Endothelial cell of umbilical vein (primary cell): Measurements from ENCODE around the gene APOC1. TPM values are rescaled to one million over a fixed set of nuclear protein-coding genes. Genes with fewer than 3 reads are reported as not detected.
A peak's percentile ranks its signal among the peaks of the same experiment; 100 is the strongest.

ENCODE experiments used
- BruUV-seq: library from RNA; stranded (reverse); fragments of 400-500 nt; replicated peaks from 2 replicates; lab custom pipeline; 2021; lab: Mats Ljungman, UMichigan
- CTCF ChIA-PET: fragments of 300-600, 350-600 bp; sonication (Branson Sonifier 250); formaldehyde crosslinking; loops from one replicate; lab custom pipeline; 2021; ENCODE audit warnings: antibody characterized with exemption, inconsistent platforms; lab: Charles Lee
- POLR2A ChIA-PET: fragments of 300-600, 350-600 bp; sonication (Branson Sonifier 250); formaldehyde crosslinking; loops from one replicate; lab custom pipeline; 2021; ENCODE audit warnings: antibody characterized with exemption, inconsistent platforms; lab: Charles Lee
- DNase-seq: peaks from one replicate; pipeline ENCODE4 v3.0.0-alpha.2; 2011; ENCODE audit warnings: low read depth, low spot score
- FAIRE-seq: peaks from 2 replicates; lab custom pipeline; 2011; peaks lifted over from hg19 to GRCh38; lab: Jason Lieb, UNC
- H2AFZ ChIP-seq: 2 replicates; pipeline ENCODE4 v1.6.0; 2012; ENCODE audit warnings: low read depth, low read length, control low read depth, inconsistent platforms
- H3K27ac ChIP-seq: 2 replicates; pipeline ENCODE4 v1.5.1; 2011; ENCODE audit warnings: low read depth, mild to moderate bottlenecking, control low read depth, low read length, moderate library complexity; ENCODE audit not compliant: insufficient read depth
- H3K27me3 ChIP-seq, 2 experiments: 2 replicates each; pipeline versions ENCODE4 v1.6.0 to v1.6.1; 2011; ENCODE audit warnings: low read length in 2 of 2, mixed read lengths in 1 of 2; ENCODE audit not compliant: control insufficient read depth in 2 of 2, insufficient read depth in 2 of 2
- H3K36me3 ChIP-seq, 2 experiments: 2 replicates in 1 of 2; 3 replicates in 1 of 2; pipeline ENCODE4 v1.5.1; 2011; ENCODE audit warnings: low read length in 2 of 2, mild to moderate bottlenecking in 1 of 2, moderate library complexity in 1 of 2; ENCODE audit not compliant: control insufficient read depth in 2 of 2, insufficient read depth in 2 of 2; ENCODE audit errors: extremely low read depth in 1 of 2
- H3K4me1 ChIP-seq: 3 replicates; pipeline ENCODE4 v1.5.1; 2011; ENCODE audit warnings: mild to moderate bottlenecking, low read length; ENCODE audit not compliant: control insufficient read depth, insufficient read depth; ENCODE audit errors: extremely low read depth
- H3K4me2 ChIP-seq: 2 replicates; pipeline ENCODE4 v1.6.1; 2011; ENCODE audit warnings: low read length, control low read depth, mixed read lengths; ENCODE audit not compliant: insufficient read depth
- H3K4me3 ChIP-seq, 3 experiments: fragments of 200-600 bp in 1 of 3; sonication (generic), shearing (Covaris generic) in 1 of 3; replicated peaks in 1 of 3; 2 replicates each; pipeline ENCODE4 v1.5.1; 2011 to 2016; ENCODE audit warnings: control low read depth in 3 of 3, low read length in 3 of 3, mild to moderate bottlenecking in 2 of 3, inconsistent platforms in 1 of 3, low read depth in 1 of 3, moderate library complexity in 1 of 3; ENCODE audit not compliant: insufficient read depth in 1 of 3
- H3K79me2 ChIP-seq: 2 replicates; pipeline ENCODE4 v1.6.0; 2012; ENCODE audit warnings: low read length, inconsistent platforms; ENCODE audit not compliant: control insufficient read depth, insufficient read depth
- H3K9ac ChIP-seq: replicated peaks from 2 replicates; pipeline ENCODE3; 2011; ENCODE audit warnings: low read length, control low read depth; ENCODE audit not compliant: insufficient read depth; ENCODE audit errors: extremely low read depth
- H3K9me1 ChIP-seq: replicated peaks from 3 replicates; pipeline ENCODE4 v1.6.0; 2011; ENCODE audit warnings: mild to moderate bottlenecking, low read length; ENCODE audit not compliant: control insufficient read depth, insufficient read depth; ENCODE audit errors: extremely low read depth
- H3K9me3 ChIP-seq: replicated peaks from 2 replicates; pipeline ENCODE4 v1.5.1; 2012; ENCODE audit warnings: low read length, inconsistent platforms; ENCODE audit not compliant: control insufficient read depth, insufficient read depth
- H4K20me1 ChIP-seq: replicated peaks from 2 replicates; pipeline ENCODE3; 2011; ENCODE audit warnings: mild to moderate bottlenecking, low read length; ENCODE audit not compliant: control insufficient read depth, insufficient read depth; ENCODE audit errors: extremely low read depth
- JUN ChIP-seq: IDR thresholded peaks from 2 replicates; pipeline ENCODE4 v1.6.1; 2011; ENCODE audit warnings: borderline replicate concordance, low read depth; ENCODE audit not compliant: insufficient read length, insufficient read depth
- dilution Hi-C: fragments of 300-500 bp; cut with MboI; formaldehyde crosslinking; loops from one replicate; pipeline ENCODE4 v1.15.0; 2019; ENCODE audit warnings: low sequenced_read_pairs; ENCODE audit not compliant: extremely low pct_ligation_motif_present
- intact Hi-C: fragments of 100-400 bp; cut with micrococcal nuclease; formaldehyde crosslinking; loops from one replicate; pipeline ENCODE4 v1.10.0; 2022
- polyA plus RNA-seq, 4 experiments: library from polyadenylated mRNA; depleted of rRNA in 3 of 4; stranded (reverse) in 3 of 4; unstranded in 1 of 4; fragments of >200 nt; gene quantifications; 2 replicates each; pipeline versions ENCODE4 v1.2.1 to v1.2.3, GENCODE V29; 2011 to 2012; ENCODE audit warnings: missing spikeins in 1 of 4
- total RNA-seq: library from RNA; stranded (reverse); gene quantifications from 2 replicates; pipeline ENCODE4 v1.2.3, GENCODE V29; 2021
- TF ChIP-seq, protein P1 (sequence below): IDR thresholded peaks from 2 replicates; pipeline ENCODE4 v1.6.1; 2011; ENCODE audit not compliant: insufficient read depth, insufficient read length
- TF ChIP-seq, protein P2 (sequence below), 2 donors: IDR thresholded peaks; 1 replicate in 1 of 2; 2 replicates in 1 of 2; pipeline ENCODE4 v1.5.1; 2011; ENCODE audit warnings: low read length in 2 of 2, mild to moderate bottlenecking in 2 of 2, moderate library complexity in 2 of 2, control low read depth in 1 of 2, inconsistent platforms in 1 of 2, low read depth in 1 of 2; ENCODE audit not compliant: insufficient read depth in 1 of 2; ENCODE audit errors: extremely low read depth in 1 of 2

The APOC1 gene
- total and polyA plus RNA-seq, 2 donors (not counting 3 experiments of a cell fraction or from before 2014, with no cell fraction given) = 5.0 to 18.5 TPM

DNA sequence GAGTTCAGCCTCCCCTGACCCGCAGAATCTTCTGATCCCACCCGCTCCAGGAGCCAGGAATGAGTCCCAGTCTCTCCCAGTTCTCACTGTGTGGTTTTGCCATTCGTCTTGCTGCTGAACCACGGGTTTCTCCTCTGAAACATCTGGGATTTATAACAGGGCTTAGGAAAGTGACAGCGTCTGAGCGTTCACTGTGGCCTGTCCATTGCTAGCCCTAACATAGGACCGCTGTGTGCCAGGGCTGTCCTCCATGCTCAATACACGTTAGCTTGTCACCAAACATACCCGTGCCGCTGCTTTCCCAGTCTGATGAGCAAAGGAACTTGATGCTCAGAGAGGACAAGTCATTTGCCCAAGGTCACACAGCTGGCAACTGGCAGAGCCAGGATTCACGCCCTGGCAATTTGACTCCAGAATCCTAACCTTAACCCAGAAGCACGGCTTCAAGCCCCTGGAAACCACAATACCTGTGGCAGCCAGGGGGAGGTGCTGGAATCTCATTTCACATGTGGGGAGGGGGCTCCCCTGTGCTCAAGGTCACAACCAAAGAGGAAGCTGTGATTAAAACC, 9.9 kb upstream of the APOC1 start:
- dilution Hi-C loops = no loop called here
- ChIA-PET POLR2A (no interaction called here), CTCF (interaction anchor here (1.0 to 5.1 kb wide), 7 partner anchors 8 to 155 kb away, joined by 3 to 62 read pairs (median 7); partner anchors contain the start of genes APOC1, CLPTM1 and TOMM40)
- no peak for DNase-seq
- Histone ChIP-seq H3K4me3 (no peak overlapping the region), H2AFZ (no peak overlapping the region), H3K9me1 (no peaks in the 10 kb centered on the region), H4K20me1 (no peaks in the 10 kb centered on the region), H3K79me2 (no peaks in the 10 kb centered on the region), H3K9ac (no peak overlapping the region), H3K4me1 (peaks cover 5% of the 10 kb centered on the region), H3K27ac (no peak overlapping the region), H3K4me2 (no peak overlapping the region), H3K9me3 (no peaks in the 10 kb centered on the region), H3K36me3 (peaks cover 0 to 6% of the 10 kb centered on the region in 2 experiments), H3K27me3 (peaks cover 9 to 11% of the 10 kb centered on the region in 2 experiments)
- TF ChIP-seq, protein P1, sequence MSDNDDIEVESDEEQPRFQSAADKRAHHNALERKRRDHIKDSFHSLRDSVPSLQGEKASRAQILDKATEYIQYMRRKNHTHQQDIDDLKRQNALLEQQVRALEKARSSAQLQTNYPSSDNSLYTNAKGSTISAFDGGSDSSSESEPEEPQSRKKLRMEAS = no peak
- no peak for TF ChIP-seq JUN
- TF ChIP-seq, protein P2, sequence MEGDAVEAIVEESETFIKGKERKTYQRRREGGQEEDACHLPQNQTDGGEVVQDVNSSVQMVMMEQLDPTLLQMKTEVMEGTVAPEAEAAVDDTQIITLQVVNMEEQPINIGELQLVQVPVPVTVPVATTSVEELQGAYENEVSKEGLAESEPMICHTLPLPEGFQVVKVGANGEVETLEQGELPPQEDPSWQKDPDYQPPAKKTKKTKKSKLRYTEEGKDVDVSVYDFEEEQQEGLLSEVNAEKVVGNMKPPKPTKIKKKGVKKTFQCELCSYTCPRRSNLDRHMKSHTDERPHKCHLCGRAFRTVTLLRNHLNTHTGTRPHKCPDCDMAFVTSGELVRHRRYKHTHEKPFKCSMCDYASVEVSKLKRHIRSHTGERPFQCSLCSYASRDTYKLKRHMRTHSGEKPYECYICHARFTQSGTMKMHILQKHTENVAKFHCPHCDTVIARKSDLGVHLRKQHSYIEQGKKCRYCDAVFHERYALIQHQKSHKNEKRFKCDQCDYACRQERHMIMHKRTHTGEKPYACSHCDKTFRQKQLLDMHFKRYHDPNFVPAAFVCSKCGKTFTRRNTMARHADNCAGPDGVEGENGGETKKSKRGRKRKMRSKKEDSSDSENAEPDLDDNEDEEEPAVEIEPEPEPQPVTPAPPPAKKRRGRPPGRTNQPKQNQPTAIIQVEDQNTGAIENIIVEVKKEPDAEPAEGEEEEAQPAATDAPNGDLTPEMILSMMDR (IDR thresholded peaks at IDR 0.05; ENCODE audit: extremely low read depth in 1 of 2, insufficient read depth in 1 of 2, low read depth in 1 of 2, low read length in 2 of 2) = peak; percentile 11 to 13
- intact Hi-C loops = no loop called here
- no peak for FAIRE-seq
- BruUV-seq = no TSS peak
